Measurements from ENCODE around the gene CWC25. TPM values are rescaled to one million over a fixed set of nuclear protein-coding genes. Genes with fewer than 3 reads are reported as not detected.
A peak's percentile ranks its signal among the peaks of the same experiment; 100 is the strongest.

The CWC25 gene
- total RNA-seq, 1 donor from 2014 or later = 13.9 TPM

GRCh38 chr17:38848557-38848891, 23.4 kb upstream of the CWC25 start:
- no peak for TF ChIP-seq CTCF (IDR thresholded peaks at IDR 0.05; ENCODE audit: insufficient read depth, low read length, poor library complexity, severe bottlenecking)
- H3K36me3 ChIP-seq (ENCODE audit: control insufficient read depth, insufficient read depth, low read length) = peaks cover 3% of the 10 kb centered on the region
- no peak for DNase-seq (ENCODE audit: low read depth)
- H3K27me3 ChIP-seq (ENCODE audit: control insufficient read depth, insufficient read depth, low read length) = no peaks in the 10 kb centered on the region
- no peak overlapping the region for H3K4me3 ChIP-seq (ENCODE audit: low read depth, low read length)

- TF ChIP-seq CTCF (IDR thresholded peaks at IDR 0.05; ENCODE audit: insufficient read depth, low read length, poor library complexity, severe bottlenecking) = no peak
- H3K27me3 ChIP-seq (ENCODE audit: control insufficient read depth, insufficient read depth, low read length) = no peaks in the 10 kb centered on the region
- DNase-seq (ENCODE audit: low read depth) = no peak
- no peak overlapping the region for H3K4me3 ChIP-seq (ENCODE audit: low read depth, low read length)
- H3K36me3 ChIP-seq (ENCODE audit: control insufficient read depth, insufficient read depth, low read length) = no peaks in the 10 kb centered on the region
Observed at GRCh38 chr17:38844261-38844757, 19.2 kb upstream of the CWC25 start.

GRCh38 chr17:38825762-38826247, 684 bp upstream of the CWC25 start:
- no peaks in the 10 kb centered on the region for H3K27me3 ChIP-seq (ENCODE audit: control insufficient read depth, insufficient read depth, low read length)
- no peaks in the 10 kb centered on the region for H3K36me3 ChIP-seq (ENCODE audit: control insufficient read depth, insufficient read depth, low read length)
- H3K4me3 ChIP-seq (ENCODE audit: low read depth, low read length) = peak overlapping the region; percentile 98
- DNase-seq (ENCODE audit: low read depth) = no peak
- TF ChIP-seq CTCF (IDR thresholded peaks at IDR 0.05; ENCODE audit: insufficient read depth, low read length, poor library complexity, severe bottlenecking) = no peak

GRCh38 chr17:38815576-38816193, 9.4 kb downstream of the CWC25 start:
- peak; percentile 41 for TF ChIP-seq CTCF (IDR thresholded peaks at IDR 0.05; ENCODE audit: insufficient read depth, low read length, poor library complexity, severe bottlenecking)
- H3K4me3 ChIP-seq (ENCODE audit: low read depth, low read length) = no peak overlapping the region
- no peaks in the 10 kb centered on the region for H3K27me3 ChIP-seq (ENCODE audit: control insufficient read depth, insufficient read depth, low read length)
- no peaks in the 10 kb centered on the region for H3K36me3 ChIP-seq (ENCODE audit: control insufficient read depth, insufficient read depth, low read length)
- DNase-seq (ENCODE audit: low read depth) = peak; percentile 39

GRCh38 chr17:38809828-38810227, 15.3 kb downstream of the CWC25 start:
- no peak for TF ChIP-seq CTCF (IDR thresholded peaks at IDR 0.05; ENCODE audit: insufficient read depth, low read length, poor library complexity, severe bottlenecking)
- no peak for DNase-seq (ENCODE audit: low read depth)
- Histone ChIP-seq H3K4me3 (ENCODE audit: low read depth, low read length) (no peak overlapping the region), H3K36me3 (ENCODE audit: control insufficient read depth, insufficient read depth, low read length) (no peaks in the 10 kb centered on the region), H3K27me3 (ENCODE audit: control insufficient read depth, insufficient read depth, low read length) (no peaks in the 10 kb centered on the region)

GRCh38 chr17:38800237-38800760, 24.8 kb downstream of the CWC25 start:
- no peak for TF ChIP-seq CTCF (IDR thresholded peaks at IDR 0.05; ENCODE audit: insufficient read depth, low read length, poor library complexity, severe bottlenecking)
- DNase-seq (ENCODE audit: low read depth) = no peak
- H3K36me3 ChIP-seq (ENCODE audit: control insufficient read depth, insufficient read depth, low read length) = no peaks in the 10 kb centered on the region
- peak overlapping the region; percentile 96 for H3K4me3 ChIP-seq (ENCODE audit: low read depth, low read length)
- H3K27me3 ChIP-seq (ENCODE audit: control insufficient read depth, insufficient read depth, low read length) = no peaks in the 10 kb centered on the region
